HepG2 (cell line): ENCODE results near the gene ZNF343. TPM values are rescaled to one million over a fixed set of nuclear protein-coding genes. Genes with fewer than 3 reads are reported as not detected.

Experiments
- ATAD3A ChIP-seq: sonication (generic); formaldehyde crosslinking; IDR thresholded peaks from 2 replicates; pipeline ENCODE4 v1.4.0; 2020; ENCODE audit warnings: missing genetic modification reagents
- EED ChIP-seq: sonication (generic); formaldehyde crosslinking; IDR thresholded peaks from 2 replicates; pipeline ENCODE4 v1.5.0; 2020; ENCODE audit warnings: mild to moderate bottlenecking, missing genetic modification reagents
- GPN1 ChIP-seq: sonication (generic); formaldehyde crosslinking; IDR thresholded peaks from 2 replicates; pipeline ENCODE4 v1.5.1; 2020; ENCODE audit warnings: missing genetic modification reagents, borderline replicate concordance
- MAF1 ChIP-seq: sonication (generic); formaldehyde crosslinking; IDR thresholded peaks from 2 replicates; pipeline ENCODE4 v1.5.0; 2020; ENCODE audit warnings: missing genetic modification reagents, borderline replicate concordance
- NFIC ChIP-seq: IDR thresholded peaks from 2 replicates; pipeline ENCODE4 v1.6.1; 2012; ENCODE audit warnings: mild to moderate bottlenecking, low read length, inconsistent platforms
- NR3C1 ChIP-seq: sonication (generic); formaldehyde crosslinking; IDR thresholded peaks from 2 replicates; pipeline ENCODE4 v1.4.0; 2020; ENCODE audit warnings: missing genetic modification reagents
- PAWR ChIP-seq: sonication (generic); formaldehyde crosslinking; IDR thresholded peaks from 2 replicates; pipeline ENCODE4 v1.4.0; 2020; ENCODE audit warnings: missing genetic modification reagents, mild to moderate bottlenecking, borderline replicate concordance
- SMYD3 ChIP-seq: sonication (generic); formaldehyde crosslinking; IDR thresholded peaks from 2 replicates; pipeline ENCODE4 v1.8.1; 2023; ENCODE audit warnings: mild to moderate bottlenecking, missing genetic modification reagents
- ZBTB7B ChIP-seq: sonication (generic); formaldehyde crosslinking; IDR thresholded peaks from 2 replicates; pipeline ENCODE4 v1.4.0; 2020; ENCODE audit warnings: missing genetic modification reagents
- ZNF296 ChIP-seq: sonication (generic); formaldehyde crosslinking; conservative IDR thresholded peaks from 2 replicates; pipeline ENCODE4 v1.5.0; 2020; ENCODE audit warnings: mild to moderate bottlenecking, missing genetic modification reagents
- ZNF337 ChIP-seq: sonication (generic); formaldehyde crosslinking; IDR thresholded peaks from 2 replicates; pipeline ENCODE4 v1.5.1; 2020; ENCODE audit warnings: missing genetic modification reagents, low read depth, mild to moderate bottlenecking, borderline replicate concordance
- ZNF430 ChIP-seq: sonication (generic); formaldehyde crosslinking; IDR thresholded peaks from 2 replicates; pipeline ENCODE4 v1.9.0; 2021; ENCODE audit warnings: mild to moderate bottlenecking, missing genetic modification reagents
- ZNF713 ChIP-seq: sonication (generic); formaldehyde crosslinking; IDR thresholded peaks from 2 replicates; pipeline ENCODE4 v1.4.0; 2020; ENCODE audit warnings: mild to moderate bottlenecking, missing genetic modification reagents
- ZNF839 ChIP-seq: sonication (generic); formaldehyde crosslinking; IDR thresholded peaks from 2 replicates; pipeline ENCODE4 v1.4.0; 2020; ENCODE audit warnings: missing genetic modification reagents, mild to moderate bottlenecking, borderline replicate concordance
- polyA plus RNA-seq, 8 experiments: library from polyadenylated mRNA; depleted of rRNA in 3 of 8; stranded (reverse) in 7 of 8; unstranded in 1 of 8; fragments of >200 nt; fragmentation: Illumina TruSeq in 4 of 8; extraction: Trizol in 4 of 8; gene quantifications; 2 replicates each; pipeline versions ENCODE4 v1.2.1 to v1.2.3, GENCODE V29; 2011 to 2016; ENCODE audit warnings: low read depth in 4 of 8, missing spikeins in 1 of 8, mixed read lengths in 1 of 8; ENCODE audit not compliant: insufficient read depth in 1 of 8
- total RNA-seq, 5 experiments: library from RNA; depleted of rRNA; stranded (reverse); fragments of >200 nt; fragmentation: Illumina TruSeq; extraction: Trizol; gene quantifications; 2 replicates each; pipeline ENCODE4 v1.2.3, GENCODE V29; 2016; ENCODE audit warnings: low read depth in 1 of 5
- TF ChIP-seq, protein P1 (sequence below): sonication (generic); formaldehyde crosslinking; IDR thresholded peaks from 2 replicates; pipeline ENCODE4 v1.4.0; 2020; ENCODE audit warnings: low read depth, missing genetic modification reagents
- TF ChIP-seq, protein P2 (sequence below): sonication (generic); formaldehyde crosslinking; IDR thresholded peaks from 2 replicates; pipeline ENCODE4 v1.4.0; 2020; ENCODE audit warnings: missing genetic modification reagents
- TF ChIP-seq, protein P3 (sequence below): sonication (generic); formaldehyde crosslinking; conservative IDR thresholded peaks from 2 replicates; pipeline ENCODE4 v1.4.0; 2020; ENCODE audit warnings: mild to moderate bottlenecking, missing genetic modification reagents, moderate library complexity
- TF ChIP-seq, protein P4 (sequence below): sonication (generic); formaldehyde crosslinking; IDR thresholded peaks from 2 replicates; pipeline ENCODE4 v1.4.0; 2020; ENCODE audit warnings: missing genetic modification reagents

ZNF343 gene
- total and polyA plus RNA-seq, 2 of the 13 experiments (the other 11 are each of a cell fraction or from before 2014, with no cell fraction given), result 16.4 to 22.1 TPM

DNA sequence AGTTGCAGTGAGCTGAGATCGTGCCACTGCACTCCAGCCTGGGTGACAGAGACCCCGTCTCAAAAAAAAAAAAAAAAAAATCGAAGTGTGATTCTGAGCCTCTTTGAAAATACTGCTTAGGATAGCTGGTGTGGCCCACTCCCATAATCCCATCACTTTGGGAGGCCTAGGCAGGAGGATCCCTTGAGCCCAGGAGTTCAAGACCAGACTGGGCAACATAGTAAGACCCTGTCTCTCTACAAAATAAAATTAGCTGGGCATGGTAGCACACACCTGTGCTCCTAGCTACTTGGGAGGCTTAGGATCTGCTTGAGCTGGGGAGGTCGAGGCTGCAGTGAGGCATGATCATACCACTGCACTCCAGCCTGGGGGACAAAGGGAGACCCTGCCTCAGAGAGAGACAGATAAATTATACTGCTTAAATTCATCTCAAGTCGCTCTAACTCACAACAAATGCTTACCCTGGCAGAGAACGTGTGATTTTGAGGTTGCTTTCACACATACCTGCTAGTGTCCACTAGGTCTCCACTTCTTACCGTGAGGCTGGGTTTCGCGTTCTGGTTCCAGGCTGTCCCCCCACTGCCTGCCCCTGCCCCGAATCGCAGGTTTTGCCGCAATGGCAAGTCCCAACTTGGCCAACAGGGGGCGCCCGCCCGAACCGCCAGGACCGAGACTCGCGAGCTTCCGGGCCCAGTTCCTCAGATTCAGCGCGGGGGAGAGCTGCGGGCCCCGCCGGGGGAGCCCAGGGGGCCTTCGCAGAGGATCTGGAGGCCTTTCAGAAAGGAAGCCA lies 15.4 kb upstream of the ZNF343 start (continued):
- TF ChIP-seq ZNF713 (no peak; the same call in 1 of the 2 replicates), EED (CRISPR knock-in tag) (0 out of 2 replicates have a peak, but pooled peaks have one; percentile 59), MAF1 (CRISPR knock-in tag) (no peak; the same call in 1 of the 2 replicates), ATAD3A (CRISPR knock-in tag) (no peak), ZNF296 (CRISPR knock-in tag) (no peak), GPN1 (CRISPR knock-in tag) (no peak), PAWR (CRISPR knock-in tag) (0 out of 2 replicates have a peak, but pooled peaks have one; percentile 92), ZNF839 (CRISPR knock-in tag) (no peak), NR3C1 (CRISPR knock-in tag) (no peak), ZBTB7B (CRISPR knock-in tag) (no peak; the same call in none of the 2 replicates), NFIC (no peak), ZNF430 (no peak; the same call in 1 of the 2 replicates), SMYD3 (CRISPR knock-in tag) (0 out of 2 replicates have a peak, but pooled peaks have one; percentile 74), ZNF337 (CRISPR knock-in tag) (no peak)
- TF ChIP-seq, protein P1, sequence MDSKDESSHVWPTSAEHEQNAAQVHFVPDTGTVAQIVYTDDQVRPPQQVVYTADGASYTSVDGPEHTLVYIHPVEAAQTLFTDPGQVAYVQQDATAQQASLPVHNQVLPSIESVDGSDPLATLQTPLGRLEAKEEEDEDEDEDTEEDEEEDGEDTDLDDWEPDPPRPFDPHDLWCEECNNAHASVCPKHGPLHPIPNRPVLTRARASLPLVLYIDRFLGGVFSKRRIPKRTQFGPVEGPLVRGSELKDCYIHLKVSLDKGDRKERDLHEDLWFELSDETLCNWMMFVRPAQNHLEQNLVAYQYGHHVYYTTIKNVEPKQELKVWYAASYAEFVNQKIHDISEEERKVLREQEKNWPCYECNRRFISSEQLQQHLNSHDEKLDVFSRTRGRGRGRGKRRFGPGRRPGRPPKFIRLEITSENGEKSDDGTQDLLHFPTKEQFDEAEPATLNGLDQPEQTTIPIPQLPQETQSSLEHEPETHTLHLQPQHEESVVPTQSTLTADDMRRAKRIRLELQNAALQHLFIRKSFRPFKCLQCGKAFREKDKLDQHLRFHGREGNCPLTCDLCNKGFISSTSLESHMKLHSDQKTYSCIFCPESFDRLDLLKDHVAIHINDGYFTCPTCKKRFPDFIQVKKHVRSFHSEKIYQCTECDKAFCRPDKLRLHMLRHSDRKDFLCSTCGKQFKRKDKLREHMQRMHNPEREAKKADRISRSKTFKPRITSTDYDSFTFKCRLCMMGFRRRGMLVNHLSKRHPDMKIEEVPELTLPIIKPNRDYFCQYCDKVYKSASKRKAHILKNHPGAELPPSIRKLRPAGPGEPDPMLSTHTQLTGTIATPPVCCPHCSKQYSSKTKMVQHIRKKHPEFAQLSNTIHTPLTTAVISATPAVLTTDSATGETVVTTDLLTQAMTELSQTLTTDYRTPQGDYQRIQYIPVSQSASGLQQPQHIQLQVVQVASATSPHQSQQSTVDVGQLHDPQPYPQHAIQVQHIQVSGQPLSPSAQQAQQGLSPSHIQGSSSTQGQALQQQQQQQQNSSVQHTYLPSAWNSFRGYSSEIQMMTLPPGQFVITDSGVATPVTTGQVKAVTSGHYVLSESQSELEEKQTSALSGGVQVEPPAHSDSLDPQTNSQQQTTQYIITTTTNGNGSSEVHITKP, result peak; percentile 76
- TF ChIP-seq, protein P2, sequence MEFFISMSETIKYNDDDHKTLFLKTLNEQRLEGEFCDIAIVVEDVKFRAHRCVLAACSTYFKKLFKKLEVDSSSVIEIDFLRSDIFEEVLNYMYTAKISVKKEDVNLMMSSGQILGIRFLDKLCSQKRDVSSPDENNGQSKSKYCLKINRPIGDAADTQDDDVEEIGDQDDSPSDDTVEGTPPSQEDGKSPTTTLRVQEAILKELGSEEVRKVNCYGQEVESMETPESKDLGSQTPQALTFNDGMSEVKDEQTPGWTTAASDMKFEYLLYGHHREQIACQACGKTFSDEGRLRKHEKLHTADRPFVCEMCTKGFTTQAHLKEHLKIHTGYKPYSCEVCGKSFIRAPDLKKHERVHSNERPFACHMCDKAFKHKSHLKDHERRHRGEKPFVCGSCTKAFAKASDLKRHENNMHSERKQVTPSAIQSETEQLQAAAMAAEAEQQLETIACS (CRISPR knock-in tag), result no peak; the same call in 1 of the 2 replicates
- TF ChIP-seq, protein P3, sequence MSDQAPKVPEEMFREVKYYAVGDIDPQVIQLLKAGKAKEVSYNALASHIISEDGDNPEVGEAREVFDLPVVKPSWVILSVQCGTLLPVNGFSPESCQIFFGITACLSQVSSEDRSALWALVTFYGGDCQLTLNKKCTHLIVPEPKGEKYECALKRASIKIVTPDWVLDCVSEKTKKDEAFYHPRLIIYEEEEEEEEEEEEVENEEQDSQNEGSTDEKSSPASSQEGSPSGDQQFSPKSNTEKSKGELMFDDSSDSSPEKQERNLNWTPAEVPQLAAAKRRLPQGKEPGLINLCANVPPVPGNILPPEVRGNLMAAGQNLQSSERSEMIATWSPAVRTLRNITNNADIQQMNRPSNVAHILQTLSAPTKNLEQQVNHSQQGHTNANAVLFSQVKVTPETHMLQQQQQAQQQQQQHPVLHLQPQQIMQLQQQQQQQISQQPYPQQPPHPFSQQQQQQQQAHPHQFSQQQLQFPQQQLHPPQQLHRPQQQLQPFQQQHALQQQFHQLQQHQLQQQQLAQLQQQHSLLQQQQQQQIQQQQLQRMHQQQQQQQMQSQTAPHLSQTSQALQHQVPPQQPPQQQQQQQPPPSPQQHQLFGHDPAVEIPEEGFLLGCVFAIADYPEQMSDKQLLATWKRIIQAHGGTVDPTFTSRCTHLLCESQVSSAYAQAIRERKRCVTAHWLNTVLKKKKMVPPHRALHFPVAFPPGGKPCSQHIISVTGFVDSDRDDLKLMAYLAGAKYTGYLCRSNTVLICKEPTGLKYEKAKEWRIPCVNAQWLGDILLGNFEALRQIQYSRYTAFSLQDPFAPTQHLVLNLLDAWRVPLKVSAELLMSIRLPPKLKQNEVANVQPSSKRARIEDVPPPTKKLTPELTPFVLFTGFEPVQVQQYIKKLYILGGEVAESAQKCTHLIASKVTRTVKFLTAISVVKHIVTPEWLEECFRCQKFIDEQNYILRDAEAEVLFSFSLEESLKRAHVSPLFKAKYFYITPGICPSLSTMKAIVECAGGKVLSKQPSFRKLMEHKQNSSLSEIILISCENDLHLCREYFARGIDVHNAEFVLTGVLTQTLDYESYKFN (CRISPR knock-in tag), result peak; percentile 41; the same call in 1 of the 2 replicates
- TF ChIP-seq, protein P4, sequence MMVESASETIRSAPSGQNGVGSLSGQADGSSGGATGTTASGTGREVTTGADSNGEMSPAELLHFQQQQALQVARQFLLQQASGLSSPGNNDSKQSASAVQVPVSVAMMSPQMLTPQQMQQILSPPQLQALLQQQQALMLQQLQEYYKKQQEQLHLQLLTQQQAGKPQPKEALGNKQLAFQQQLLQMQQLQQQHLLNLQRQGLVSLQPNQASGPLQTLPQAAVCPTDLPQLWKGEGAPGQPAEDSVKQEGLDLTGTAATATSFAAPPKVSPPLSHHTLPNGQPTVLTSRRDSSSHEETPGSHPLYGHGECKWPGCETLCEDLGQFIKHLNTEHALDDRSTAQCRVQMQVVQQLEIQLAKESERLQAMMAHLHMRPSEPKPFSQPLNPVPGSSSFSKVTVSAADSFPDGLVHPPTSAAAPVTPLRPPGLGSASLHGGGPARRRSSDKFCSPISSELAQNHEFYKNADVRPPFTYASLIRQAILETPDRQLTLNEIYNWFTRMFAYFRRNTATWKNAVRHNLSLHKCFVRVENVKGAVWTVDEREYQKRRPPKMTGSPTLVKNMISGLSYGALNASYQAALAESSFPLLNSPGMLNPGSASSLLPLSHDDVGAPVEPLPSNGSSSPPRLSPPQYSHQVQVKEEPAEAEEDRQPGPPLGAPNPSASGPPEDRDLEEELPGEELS (CRISPR knock-in tag), result no peak
